ENCODE results near the gene ACAD11. TPM values are rescaled to one million over a fixed set of nuclear protein-coding genes. Genes with fewer than 3 reads are reported as not detected.

Gene ACAD11
- total RNA-seq, 4 donors from 2014 or later, result 3.9 to 20.4 (median 7.0) TPM

GRCh38 chr3:132682201-132682600, 22.6 kb upstream of the ACAD11 start:
- Histone ChIP-seq H3K4me3 (no peak overlapping the region), H3K9me3 (no peaks in the 10 kb centered on the region), H3K36me3 (peaks cover 0 to 96% (median 14%) of the 10 kb centered on the region in 3 donors), H3K27ac (no peak overlapping the region), H3K27me3 (no peaks in the 10 kb centered on the region), H3K4me1 (no peaks in the 10 kb centered on the region)
- no peak for TF ChIP-seq POLR2A (IDR thresholded peaks at IDR 0.05)
- TF ChIP-seq, protein P1, sequence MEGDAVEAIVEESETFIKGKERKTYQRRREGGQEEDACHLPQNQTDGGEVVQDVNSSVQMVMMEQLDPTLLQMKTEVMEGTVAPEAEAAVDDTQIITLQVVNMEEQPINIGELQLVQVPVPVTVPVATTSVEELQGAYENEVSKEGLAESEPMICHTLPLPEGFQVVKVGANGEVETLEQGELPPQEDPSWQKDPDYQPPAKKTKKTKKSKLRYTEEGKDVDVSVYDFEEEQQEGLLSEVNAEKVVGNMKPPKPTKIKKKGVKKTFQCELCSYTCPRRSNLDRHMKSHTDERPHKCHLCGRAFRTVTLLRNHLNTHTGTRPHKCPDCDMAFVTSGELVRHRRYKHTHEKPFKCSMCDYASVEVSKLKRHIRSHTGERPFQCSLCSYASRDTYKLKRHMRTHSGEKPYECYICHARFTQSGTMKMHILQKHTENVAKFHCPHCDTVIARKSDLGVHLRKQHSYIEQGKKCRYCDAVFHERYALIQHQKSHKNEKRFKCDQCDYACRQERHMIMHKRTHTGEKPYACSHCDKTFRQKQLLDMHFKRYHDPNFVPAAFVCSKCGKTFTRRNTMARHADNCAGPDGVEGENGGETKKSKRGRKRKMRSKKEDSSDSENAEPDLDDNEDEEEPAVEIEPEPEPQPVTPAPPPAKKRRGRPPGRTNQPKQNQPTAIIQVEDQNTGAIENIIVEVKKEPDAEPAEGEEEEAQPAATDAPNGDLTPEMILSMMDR (IDR thresholded peaks at IDR 0.05), result no peak
- intact Hi-C loops (cut with DNase I), result no loop called here
- no peak for DNase-seq

- Histone ChIP-seq H3K4me3 (no peak overlapping the region), H3K36me3 (peaks cover 0 to 96% (median 14%) of the 10 kb centered on the region in 3 donors), H3K27me3 (no peaks in the 10 kb centered on the region), H3K27ac (no peak overlapping the region), H3K9me3 (no peaks in the 10 kb centered on the region), H3K4me1 (no peaks in the 10 kb centered on the region)
- WGBS, 2 donors, result 82 to 84% methylated on average over 3 of the region's 3 CpGs
- DNase-seq, result no peak
- TF ChIP-seq, protein P1 (IDR thresholded peaks at IDR 0.05), result no peak
- TF ChIP-seq POLR2A (IDR thresholded peaks at IDR 0.05), result no peak
- intact Hi-C loops (cut with DNase I), result no loop called here
Measured at GRCh38 chr3:132681421-132681820, 21.8 kb upstream of the ACAD11 start.

GRCh38 chr3:132679911-132680310, 20.3 kb upstream of the ACAD11 start:
- no peaks in the 10 kb centered on the region for H3K9me3 ChIP-seq
- H3K27me3 ChIP-seq, result no peaks in the 10 kb centered on the region
- intact Hi-C loops (cut with DNase I), result no loop called here
- no peak overlapping the region for H3K4me3 ChIP-seq
- no peak overlapping the region for H3K27ac ChIP-seq
- no peaks in the 10 kb centered on the region for H3K4me1 ChIP-seq
- no peak for DNase-seq
- no peak for TF ChIP-seq POLR2A (IDR thresholded peaks at IDR 0.05)
- TF ChIP-seq, protein P1 (IDR thresholded peaks at IDR 0.05), result no peak
- H3K36me3 ChIP-seq, result peaks cover 0 to 96% (median 7%) of the 10 kb centered on the region in 3 donors
- 98% methylated on average over 3 to 5 of the region's 5 CpGs for whole genome bisulfite sequencing, 2 donors

GRCh38 chr3:132675408-132675807, 15.8 kb upstream of the ACAD11 start:
- intact Hi-C loops (cut with DNase I), result no loop called here
- peaks cover 0 to 82% (median 4%) of the 10 kb centered on the region in 3 donors for H3K36me3 ChIP-seq
- H3K9me3 ChIP-seq, result no peaks in the 10 kb centered on the region
- H3K27me3 ChIP-seq, result no peaks in the 10 kb centered on the region
- no peak for DNase-seq
- H3K4me3 ChIP-seq, result no peak overlapping the region
- peaks cover 0 to 10% (median 0%) of the 10 kb centered on the region in 3 donors for H3K4me1 ChIP-seq
- H3K27ac ChIP-seq, result no peak overlapping the region
- no peak for TF ChIP-seq POLR2A (IDR thresholded peaks at IDR 0.05)
- TF ChIP-seq, protein P1 (IDR thresholded peaks at IDR 0.05), result no peak

DNA sequence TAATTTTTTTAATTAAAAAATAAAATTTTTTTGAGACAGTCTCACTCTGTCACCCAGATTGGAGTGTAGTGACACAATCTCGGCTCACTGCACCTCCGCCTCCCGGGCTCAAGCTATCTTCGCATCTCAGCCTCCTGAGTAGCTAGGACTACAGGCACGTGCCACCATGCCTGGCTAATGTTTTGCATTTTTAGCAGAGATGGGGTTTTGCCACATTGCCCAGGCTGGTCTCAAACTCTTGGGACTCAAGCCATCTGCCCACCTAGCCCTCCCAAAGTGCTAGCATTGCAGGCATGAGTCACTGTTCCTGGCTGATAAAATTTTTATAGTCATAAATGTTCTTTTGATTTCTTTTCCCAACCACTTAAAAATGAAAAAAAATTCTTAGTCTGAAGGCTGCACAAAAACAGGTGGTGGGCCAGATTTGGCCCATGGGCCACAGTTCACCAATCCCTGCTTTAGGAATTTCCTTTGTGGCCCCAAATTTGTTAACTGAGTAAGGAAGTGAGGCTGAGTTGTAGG, 9.7 kb upstream of the ACAD11 start:
- 86 to 93% methylated on average over 5 of the region's 5 CpGs for whole genome bisulfite sequencing, 2 donors
- H3K27ac ChIP-seq, result no peak overlapping the region

More for the DNA sequence above, 9.7 kb upstream of the ACAD11 start:
- intact Hi-C loops (cut with DNase I), result no loop called here
- no peak for DNase-seq
- H3K36me3 ChIP-seq, result peaks cover 0 to 37% (median 4%) of the 10 kb centered on the region in 3 donors
- TF ChIP-seq, protein P1 (IDR thresholded peaks at IDR 0.05), result no peak
- TF ChIP-seq POLR2A (IDR thresholded peaks at IDR 0.05), result no peak
- no peak overlapping the region for H3K4me3 ChIP-seq
- no peaks in the 10 kb centered on the region for H3K27me3 ChIP-seq
- peaks cover 0 to 14% (median 0%) of the 10 kb centered on the region in 3 donors for H3K4me1 ChIP-seq
- H3K9me3 ChIP-seq, result no peaks in the 10 kb centered on the region
